Memory B cell (primary cell): ENCODE results near the gene COL23A1.

Source experiments
- ATAC-seq: fragments of 150-1000 bp; cut with Tn5 transposase; 2 replicates; pipeline ENCODE4 v1.10.0; 2021; ENCODE audit warnings: low read depth, mild to moderate bottlenecking, moderate library complexity
- DNase-seq, 2 donors: peaks; one replicate each; pipeline ENCODE4 v3.0.0; 2022; ENCODE audit warnings: low spot score in 2 of 2
- H3K27ac Mint-ChIP-seq: one replicate; pipeline ENCODE4 v1.8.0; 2022; ENCODE audit warnings: mild to moderate bottlenecking, moderate library complexity, mixed read lengths
- H3K27me3 Mint-ChIP-seq: one replicate; pipeline ENCODE4 v1.8.0; 2022; ENCODE audit warnings: mixed read lengths
- H3K36me3 Mint-ChIP-seq: one replicate; pipeline ENCODE4 v1.8.0; 2022; ENCODE audit warnings: mild to moderate bottlenecking, mixed read lengths
- H3K4me1 Mint-ChIP-seq: one replicate; pipeline ENCODE4 v1.8.0; 2022; ENCODE audit warnings: mixed read lengths
- H3K4me3 Mint-ChIP-seq: one replicate; pipeline ENCODE4 v1.8.0; 2022; ENCODE audit warnings: mild to moderate bottlenecking, moderate library complexity, mixed read lengths
- H3K9me3 Mint-ChIP-seq: one replicate; pipeline ENCODE4 v1.8.0; 2022; ENCODE audit warnings: mixed read lengths

Gene COL23A1

DNA sequence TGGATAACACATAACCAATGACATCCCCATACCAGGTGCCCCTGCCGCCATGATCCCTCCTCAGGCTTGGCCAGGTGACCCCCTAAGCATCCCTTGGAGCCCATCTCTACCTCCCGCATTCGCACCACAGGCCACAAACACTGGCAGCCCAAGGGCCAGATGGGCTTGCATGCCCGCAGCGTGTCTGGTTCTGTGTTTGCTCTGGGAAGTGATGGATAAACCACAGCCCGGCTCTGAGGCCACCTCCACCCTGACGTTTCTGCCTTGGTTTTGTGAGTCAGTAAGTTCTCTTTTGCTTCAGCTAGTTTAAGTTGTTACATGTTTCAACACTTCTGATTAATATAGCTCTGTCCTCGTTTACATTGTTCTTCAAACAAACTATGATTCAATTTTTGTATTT, 185.2 kb downstream of the COL23A1 start:
- H3K27me3 Mint-ChIP-seq, result peaks cover 13% of the 10 kb centered on the region
- peaks cover 13% of the 10 kb centered on the region for H3K9me3 Mint-ChIP-seq
- H3K36me3 Mint-ChIP-seq, result peaks cover 6% of the 10 kb centered on the region
- ATAC-seq (no peak), DNase-seq (no peak)
- H3K4me1 Mint-ChIP-seq, result no peaks in the 10 kb centered on the region
- no peak overlapping the region for H3K4me3 Mint-ChIP-seq
- no peak overlapping the region for H3K27ac Mint-ChIP-seq

DNA sequence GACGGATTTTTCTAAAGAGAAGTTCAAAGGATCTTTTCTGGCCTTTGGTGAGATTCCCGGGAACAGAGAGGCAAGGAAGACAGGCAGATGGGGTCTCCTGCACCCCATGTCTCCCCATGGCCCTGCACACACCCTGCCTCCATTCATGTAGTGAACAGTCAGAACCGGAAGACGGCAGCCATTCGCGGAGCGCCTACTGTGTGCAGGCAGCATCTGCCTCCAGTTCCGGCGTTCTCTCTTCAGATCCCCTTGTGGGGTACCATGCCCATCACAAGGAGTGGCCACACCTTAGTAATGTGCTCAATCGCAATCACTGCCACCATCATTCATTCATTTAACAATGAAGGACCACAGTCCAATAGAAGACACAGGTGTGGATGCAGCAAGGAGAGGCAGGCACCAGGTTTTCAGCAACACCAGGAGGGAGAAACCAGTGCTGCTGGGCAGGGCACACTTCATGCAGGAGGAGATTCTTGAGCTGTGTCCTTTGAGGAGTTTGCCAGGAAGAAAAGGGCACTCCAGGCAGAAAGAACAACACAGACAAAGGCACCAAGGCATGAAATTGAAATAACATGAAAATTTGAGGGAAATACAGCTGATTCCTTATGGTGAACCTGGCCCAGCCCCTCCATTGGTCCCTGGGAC, 186.1 kb downstream of the COL23A1 start:
- ATAC-seq, result no peak
- H3K36me3 Mint-ChIP-seq, result peaks cover 6% of the 10 kb centered on the region
- peaks cover 13% of the 10 kb centered on the region for H3K9me3 Mint-ChIP-seq
- H3K27ac Mint-ChIP-seq, result no peak overlapping the region
- H3K4me3 Mint-ChIP-seq, result no peak overlapping the region
- no peak for DNase-seq
- peaks cover 13% of the 10 kb centered on the region for H3K27me3 Mint-ChIP-seq
- H3K4me1 Mint-ChIP-seq, result no peaks in the 10 kb centered on the region

DNA sequence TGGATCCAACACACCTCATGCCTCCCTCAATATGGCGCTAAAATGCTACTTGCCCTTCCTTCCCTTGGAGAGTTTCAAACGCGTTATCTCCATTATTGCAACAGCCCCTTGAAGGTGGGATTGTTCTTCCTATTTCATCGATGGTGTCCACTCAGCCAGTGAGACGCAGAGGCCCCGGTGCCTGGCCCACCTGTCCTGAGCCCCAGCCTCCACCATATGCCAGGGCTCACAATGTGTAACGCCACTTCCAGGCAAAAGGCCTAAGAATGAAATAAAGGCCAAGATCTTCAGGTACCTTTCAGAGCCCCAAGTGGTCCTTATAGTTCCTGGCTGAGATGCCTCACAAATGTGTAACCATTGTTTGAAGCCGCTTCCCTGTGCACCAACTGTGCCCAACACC, 186.8 kb downstream of the COL23A1 start:
- no peak for DNase-seq
- Mint-ChIP-seq H3K4me1 (no peaks in the 10 kb centered on the region), H3K27ac (no peak overlapping the region), H3K4me3 (no peak overlapping the region), H3K36me3 (peaks cover 6% of the 10 kb centered on the region), H3K27me3 (peaks cover 13% of the 10 kb centered on the region), H3K9me3 (peaks cover 13% of the 10 kb centered on the region)
- ATAC-seq, result no peak

DNA sequence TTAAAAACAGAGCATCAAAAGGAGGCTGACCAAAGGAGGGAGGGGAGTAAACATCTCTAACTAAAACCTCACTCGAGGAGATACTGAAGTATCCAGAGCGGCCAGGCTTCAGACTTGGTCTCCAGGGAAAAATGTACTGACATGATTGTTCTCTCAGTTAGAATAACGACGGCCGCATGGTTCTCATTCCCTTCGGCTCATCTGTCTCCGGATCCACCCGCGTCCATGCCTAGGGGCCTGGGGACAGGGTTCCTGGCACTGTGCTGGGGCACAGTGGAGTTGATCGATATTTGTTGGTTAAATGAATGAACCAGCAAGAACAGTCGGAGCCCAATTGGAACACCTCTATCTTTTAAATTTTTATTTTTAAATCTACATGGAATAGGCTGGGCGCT, 190.5 kb downstream of the COL23A1 start:
- Mint-ChIP-seq H3K27ac (no peak overlapping the region), H3K4me3 (no peak overlapping the region), H3K27me3 (peaks cover 11% of the 10 kb centered on the region), H3K4me1 (no peaks in the 10 kb centered on the region), H3K36me3 (peaks cover 2% of the 10 kb centered on the region), H3K9me3 (peaks cover 1% of the 10 kb centered on the region)
- DNase-seq (no peak), ATAC-seq (no peak)

DNA sequence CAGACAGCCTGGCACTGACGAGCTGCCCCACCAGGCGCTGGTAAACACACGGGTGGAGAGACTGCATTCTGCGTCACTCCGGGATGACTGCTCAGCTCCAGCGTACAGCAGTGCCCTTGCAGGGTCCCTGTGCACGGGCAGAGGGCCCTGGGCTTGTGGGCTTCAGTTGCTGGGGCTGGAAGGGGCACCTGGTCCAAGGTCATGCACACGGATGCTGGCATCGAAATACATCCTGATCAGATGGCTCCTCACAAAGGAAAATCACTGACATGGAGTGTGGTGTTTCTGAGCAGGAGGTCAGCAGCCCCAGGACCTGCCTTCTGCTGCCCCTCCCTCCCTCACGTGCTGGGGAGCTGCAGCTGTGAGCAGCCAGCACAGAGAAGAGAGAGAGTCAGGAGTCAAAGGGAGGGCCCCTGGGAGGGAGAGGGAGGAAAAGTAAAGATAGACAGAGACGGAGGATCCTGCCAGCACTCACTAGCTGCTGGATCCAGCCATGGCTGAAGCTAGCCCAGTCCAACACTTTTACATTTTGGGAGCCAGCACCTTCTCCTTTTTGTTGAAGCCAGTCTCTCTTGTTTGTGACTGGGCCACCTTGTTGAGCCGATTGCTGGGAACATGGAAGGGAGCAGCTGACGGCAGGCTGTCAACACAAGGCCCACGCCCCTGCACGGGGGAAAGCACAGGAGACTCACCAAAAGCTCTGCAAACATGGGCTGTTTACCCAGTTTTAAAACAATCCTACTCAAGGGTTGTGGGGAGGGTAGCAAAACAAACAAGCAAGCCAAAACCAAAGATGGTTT, 191.1 kb downstream of the COL23A1 start:
- DNase-seq (no peak), ATAC-seq (no peak)
- no peaks in the 10 kb centered on the region for H3K4me1 Mint-ChIP-seq
- peaks cover 1% of the 10 kb centered on the region for H3K9me3 Mint-ChIP-seq
- H3K27ac Mint-ChIP-seq, result no peak overlapping the region
- H3K4me3 Mint-ChIP-seq, result no peak overlapping the region
- H3K27me3 Mint-ChIP-seq, result peaks cover 11% of the 10 kb centered on the region
- H3K36me3 Mint-ChIP-seq, result peaks cover 2% of the 10 kb centered on the region

DNA sequence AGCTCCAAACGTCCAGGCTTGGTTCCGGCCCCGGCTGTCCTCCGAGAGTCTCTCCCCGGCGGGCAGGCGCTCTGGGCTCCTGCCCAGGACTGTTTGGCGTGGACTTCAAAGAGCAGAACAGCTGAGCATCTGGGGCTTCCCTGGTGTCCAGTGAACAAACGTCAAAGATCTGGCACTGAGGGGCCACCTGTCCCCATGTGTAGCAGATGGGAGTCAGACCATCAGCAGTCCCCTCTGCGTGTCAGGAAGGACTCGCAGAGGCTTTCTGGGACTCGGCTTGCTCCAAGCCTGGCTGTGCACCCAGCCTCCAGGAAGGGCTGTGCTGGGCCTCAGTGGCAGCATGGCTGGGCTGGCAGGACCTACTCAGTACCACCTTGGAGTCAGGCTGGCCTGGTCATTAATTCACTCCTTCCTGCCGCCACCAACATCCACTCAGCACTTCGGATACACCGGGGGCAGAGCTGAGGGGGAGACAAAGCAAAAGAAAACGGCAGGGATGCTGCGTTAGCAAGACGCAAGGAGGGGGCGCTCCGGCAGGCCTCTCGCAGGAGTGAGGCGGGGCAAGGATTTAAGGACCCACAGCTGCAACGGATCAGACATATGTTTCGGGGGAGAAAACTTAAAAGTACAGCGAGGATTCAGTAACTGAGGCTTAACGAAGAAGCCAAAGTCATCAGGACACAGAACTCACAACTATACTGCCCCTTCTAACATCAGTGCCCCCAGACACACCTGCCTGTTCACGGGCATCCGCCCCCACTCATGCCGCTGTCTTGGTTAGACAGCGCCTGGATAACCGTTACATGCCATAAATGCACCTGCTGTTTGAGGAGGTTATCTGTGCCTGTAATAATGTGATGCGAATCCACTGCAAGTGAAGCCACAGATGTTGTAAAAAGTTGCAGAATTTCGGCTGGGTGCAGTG, 193.1 kb downstream of the COL23A1 start:
- Mint-ChIP-seq H3K4me3 (no peak overlapping the region), H3K27ac (no peak overlapping the region), H3K4me1 (no peaks in the 10 kb centered on the region), H3K36me3 (peaks cover 2% of the 10 kb centered on the region), H3K9me3 (peaks cover 3% of the 10 kb centered on the region), H3K27me3 (peaks cover 7% of the 10 kb centered on the region)
- ATAC-seq (no peak), DNase-seq (no peak)

DNA sequence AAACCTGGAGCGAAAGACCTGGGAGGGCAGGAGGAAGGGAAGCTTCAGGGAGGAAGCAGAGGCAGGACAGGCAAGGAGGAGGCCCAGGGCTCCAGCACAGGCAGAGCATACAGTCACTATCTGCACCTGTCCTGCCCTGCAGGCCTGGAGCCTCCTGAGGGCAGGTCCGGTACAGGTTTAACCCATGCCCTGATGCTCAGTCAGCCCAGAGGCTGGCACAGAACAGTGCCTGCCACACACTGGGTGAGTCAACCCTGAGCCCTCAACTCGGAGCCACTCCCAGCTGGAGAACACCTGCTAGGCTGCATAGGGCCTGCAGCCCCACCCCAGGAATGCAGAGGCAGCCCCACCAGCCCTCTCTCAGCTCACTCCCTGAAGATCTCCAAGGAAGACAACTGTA, 196.1 kb downstream of the COL23A1 start:
- ATAC-seq, result no peak
- Mint-ChIP-seq H3K36me3 (no peaks in the 10 kb centered on the region), H3K4me3 (no peak overlapping the region), H3K27me3 (peaks cover 12% of the 10 kb centered on the region), H3K27ac (no peak overlapping the region), H3K9me3 (peaks cover 1% of the 10 kb centered on the region), H3K4me1 (no peaks in the 10 kb centered on the region)
- no peak for DNase-seq

DNA sequence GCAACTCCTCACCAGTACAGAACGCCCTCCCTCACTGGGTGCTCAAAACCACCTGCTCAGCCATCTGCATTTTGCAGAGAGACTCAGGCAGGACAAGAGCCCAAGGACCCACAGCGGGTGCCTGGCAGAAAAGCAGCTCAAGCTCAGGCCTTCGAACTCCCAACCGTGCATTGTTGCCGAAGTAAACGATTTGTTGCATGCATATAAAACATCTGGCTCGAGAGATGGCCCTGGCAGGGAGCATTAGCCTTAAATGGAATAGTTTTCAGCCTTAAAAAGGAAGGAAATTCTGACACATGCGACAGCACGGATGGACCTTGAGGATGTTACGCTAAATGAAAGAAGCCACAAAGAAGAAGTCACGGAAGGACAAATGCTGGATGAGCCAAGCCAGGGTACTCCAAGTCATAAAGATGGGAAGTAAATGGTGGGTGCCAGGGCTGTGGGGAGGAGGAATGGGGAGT, 197.2 kb downstream of the COL23A1 start:
- Mint-ChIP-seq H3K9me3 (peaks cover 1% of the 10 kb centered on the region), H3K27ac (no peak overlapping the region), H3K4me3 (no peak overlapping the region), H3K36me3 (no peaks in the 10 kb centered on the region), H3K4me1 (no peaks in the 10 kb centered on the region), H3K27me3 (peaks cover 13% of the 10 kb centered on the region)
- no peak for DNase-seq
- no peak for ATAC-seq

DNA sequence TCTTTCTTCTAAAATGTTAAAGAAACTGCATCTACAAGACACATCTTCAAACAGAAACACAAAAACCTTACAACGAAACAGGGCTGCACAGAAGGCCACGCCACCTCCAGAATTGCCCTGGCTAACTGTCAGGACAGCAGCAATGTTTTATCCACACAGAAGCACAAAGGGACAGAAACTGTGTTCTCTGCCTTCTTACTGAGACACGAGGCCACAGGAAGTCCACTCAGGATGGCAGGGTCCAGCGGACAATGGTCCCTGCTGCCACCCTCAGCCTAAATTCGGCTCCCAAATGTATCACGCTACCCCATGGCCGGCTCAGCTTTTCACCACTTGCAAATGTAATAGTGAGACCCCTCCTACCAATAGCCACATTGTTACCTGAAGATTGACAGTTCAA, 197.8 kb downstream of the COL23A1 start:
- no peaks in the 10 kb centered on the region for H3K36me3 Mint-ChIP-seq
- no peaks in the 10 kb centered on the region for H3K4me1 Mint-ChIP-seq
- DNase-seq (no peak), ATAC-seq (no peak)
- H3K4me3 Mint-ChIP-seq, result no peak overlapping the region
- peaks cover 15% of the 10 kb centered on the region for H3K27me3 Mint-ChIP-seq
- peaks cover 1% of the 10 kb centered on the region for H3K9me3 Mint-ChIP-seq
- H3K27ac Mint-ChIP-seq, result no peak overlapping the region

DNA sequence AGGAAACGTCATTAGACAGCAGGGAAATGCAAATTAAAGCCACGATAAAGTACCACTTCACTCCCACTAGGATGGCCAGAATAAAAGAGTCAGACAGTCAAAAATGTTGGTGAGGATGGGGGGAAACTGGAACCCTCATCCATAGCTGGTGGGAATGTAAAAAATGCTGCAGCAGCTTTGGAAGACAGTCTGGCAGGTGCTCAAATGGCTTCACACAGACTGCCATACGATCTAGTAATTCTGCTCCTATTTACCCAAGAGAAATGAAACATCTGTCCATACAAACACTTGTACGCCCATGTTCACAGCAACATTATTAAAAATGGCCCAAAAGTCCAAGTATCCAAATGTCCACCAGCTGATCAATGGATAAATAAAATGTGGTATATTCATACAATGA, 198.7 kb downstream of the COL23A1 start:
- Mint-ChIP-seq H3K4me1 (no peaks in the 10 kb centered on the region), H3K36me3 (no peaks in the 10 kb centered on the region), H3K9me3 (peaks cover 1% of the 10 kb centered on the region), H3K27me3 (peaks cover 19% of the 10 kb centered on the region), H3K4me3 (no peak overlapping the region), H3K27ac (no peak overlapping the region)
- ATAC-seq (no peak), DNase-seq (no peak)

DNA sequence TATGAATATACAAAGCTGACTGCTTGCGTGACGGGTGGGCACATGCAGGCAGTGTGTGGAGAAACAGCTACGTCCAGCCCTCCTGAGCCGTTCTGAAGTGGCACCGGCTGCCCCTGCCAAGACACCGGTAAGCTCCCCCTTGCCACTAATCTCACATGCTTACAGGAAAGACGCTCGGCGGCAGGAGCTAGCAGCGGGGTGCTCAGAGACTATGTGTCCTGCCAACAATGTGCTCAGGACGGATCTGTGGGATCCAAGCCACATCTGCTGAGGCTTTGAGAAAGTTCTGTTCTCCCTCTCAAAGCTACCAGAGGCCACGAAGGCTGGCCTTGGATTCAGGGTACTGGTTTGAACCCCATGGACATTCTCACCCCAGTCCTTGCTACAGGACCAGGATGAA, 200.4 kb downstream of the COL23A1 start:
- no peaks in the 10 kb centered on the region for H3K36me3 Mint-ChIP-seq
- H3K27ac Mint-ChIP-seq, result no peak overlapping the region
- no peaks in the 10 kb centered on the region for H3K4me1 Mint-ChIP-seq
- no peak overlapping the region for H3K4me3 Mint-ChIP-seq
- peaks cover 1% of the 10 kb centered on the region for H3K9me3 Mint-ChIP-seq
- DNase-seq (no peak), ATAC-seq (no peak)
- peaks cover 19% of the 10 kb centered on the region for H3K27me3 Mint-ChIP-seq

DNA sequence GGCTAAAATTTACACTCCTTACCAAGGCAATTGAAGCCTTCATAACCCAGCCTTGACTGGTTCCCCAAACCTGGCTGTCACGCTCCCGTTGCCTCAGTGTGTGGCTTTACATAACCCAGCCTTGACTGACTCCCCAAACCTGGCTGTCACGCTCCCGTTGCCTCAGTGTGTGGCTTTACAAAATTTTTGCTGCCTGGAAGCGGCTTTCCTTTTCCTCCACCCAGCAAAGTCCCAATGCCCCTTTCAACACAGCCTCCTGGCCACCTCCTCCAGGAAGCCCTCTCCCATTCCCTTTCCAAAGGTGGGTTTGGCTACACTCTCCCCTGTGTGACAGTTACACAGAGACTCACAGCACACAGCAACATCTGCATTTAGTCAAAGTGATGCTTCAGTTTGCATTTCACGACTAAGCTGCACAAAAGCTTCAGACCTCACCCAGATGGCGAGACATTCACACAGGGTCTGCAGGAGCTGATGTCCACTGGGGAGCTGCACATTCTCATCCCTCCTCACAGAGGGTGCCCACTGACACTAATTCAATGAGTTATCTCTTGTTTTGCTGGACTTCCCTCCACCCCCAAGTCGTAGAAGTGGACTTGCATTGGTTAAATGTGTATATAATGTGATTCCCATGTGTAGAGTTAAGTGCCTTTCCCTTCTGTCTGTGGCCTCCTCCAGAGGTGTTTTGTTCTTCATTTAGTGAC, 201.0 kb downstream of the COL23A1 start:
- Mint-ChIP-seq H3K9me3 (peaks cover 1% of the 10 kb centered on the region), H3K27me3 (peaks cover 19% of the 10 kb centered on the region), H3K4me3 (no peak overlapping the region), H3K4me1 (no peaks in the 10 kb centered on the region), H3K36me3 (no peaks in the 10 kb centered on the region), H3K27ac (no peak overlapping the region)
- ATAC-seq (no peak), DNase-seq (no peak)

DNA sequence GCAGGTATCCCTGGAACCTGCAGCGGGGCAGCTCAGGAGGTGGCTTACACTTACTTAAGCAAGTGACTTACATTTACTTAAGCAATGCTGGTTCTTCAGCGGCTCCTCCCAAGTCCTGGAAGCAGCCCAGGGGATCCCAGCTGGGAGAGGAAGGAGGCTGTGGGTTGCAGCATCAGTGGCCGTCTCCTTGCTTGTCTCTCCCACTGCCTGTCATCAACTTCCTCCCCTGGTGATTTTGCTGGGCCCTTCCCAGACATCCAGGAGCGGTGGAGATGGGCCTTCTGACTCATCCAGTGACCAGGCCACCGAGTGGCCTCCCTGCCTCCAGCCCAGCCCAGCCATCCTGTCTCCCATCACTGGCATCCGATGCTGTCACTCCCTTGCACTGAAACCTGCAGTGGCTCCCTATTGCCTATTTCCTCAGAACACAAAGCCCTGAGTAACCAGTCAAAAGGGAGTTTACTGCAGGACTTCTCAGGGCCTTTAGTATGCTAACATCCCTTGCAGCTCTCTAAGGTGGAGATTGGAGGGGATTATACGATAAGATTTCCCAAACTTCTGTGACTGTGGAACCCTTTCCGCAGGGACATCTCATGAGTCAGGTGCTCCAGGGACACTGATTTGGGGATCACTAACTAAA, 201.7 kb downstream of the COL23A1 start:
- H3K4me3 Mint-ChIP-seq, result no peak overlapping the region
- no peaks in the 10 kb centered on the region for H3K36me3 Mint-ChIP-seq
- peaks cover 1% of the 10 kb centered on the region for H3K9me3 Mint-ChIP-seq
- DNase-seq, result no peak
- H3K4me1 Mint-ChIP-seq, result no peaks in the 10 kb centered on the region
- peaks cover 19% of the 10 kb centered on the region for H3K27me3 Mint-ChIP-seq
- H3K27ac Mint-ChIP-seq, result no peak overlapping the region
- ATAC-seq, result no peak
